ENCODE results near the gene CNTN5.

DNA sequence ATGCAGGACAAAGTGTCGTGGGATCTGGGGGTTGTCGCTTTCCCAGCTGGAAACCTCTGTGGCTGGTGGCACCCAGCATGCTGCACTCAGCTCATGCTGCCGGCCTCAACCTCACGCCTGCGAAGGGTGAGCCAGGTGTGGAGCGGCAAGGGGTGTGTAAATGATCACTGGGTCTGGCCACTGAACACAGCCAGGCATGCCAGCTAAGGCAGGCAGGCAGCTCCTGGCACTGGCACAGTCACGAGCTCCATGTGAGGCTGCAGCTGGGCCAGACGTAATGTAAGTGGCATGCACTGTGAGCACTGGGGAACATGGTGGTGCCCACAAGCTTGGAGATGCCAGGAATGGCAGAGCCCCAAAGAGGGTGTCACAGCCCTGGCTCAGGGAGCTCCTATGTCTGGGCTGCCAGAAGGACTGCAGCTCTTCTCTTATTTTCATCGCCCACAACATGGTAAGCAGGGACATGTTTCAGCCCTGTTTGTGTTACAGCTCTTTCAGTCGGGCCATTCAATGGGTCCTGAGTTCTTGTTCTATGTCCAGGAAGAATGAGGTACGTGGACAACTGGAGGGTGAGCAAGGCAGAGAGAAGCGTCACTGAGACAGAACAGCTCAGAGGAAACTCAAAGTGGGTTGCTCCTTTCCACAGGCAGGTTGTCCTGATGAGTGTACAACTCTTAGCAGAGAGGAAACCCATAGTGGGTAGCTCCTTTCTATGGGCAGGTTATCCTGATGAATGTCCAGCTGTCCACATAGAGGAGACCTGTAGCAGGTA lies 403.8 kb downstream of the CNTN5 start:
- TF ChIP-seq EZH2phosphoT487 (IDR thresholded peaks at IDR 0.05; ENCODE audit: borderline replicate concordance, low read length): no peak
- TF ChIP-seq EZH2 (IDR thresholded peaks at IDR 0.05; ENCODE audit: low read length, unreplicated experiment): no peak
